Measurements from ENCODE around the gene KRTAP12-1. TPM values are rescaled to one million over a fixed set of nuclear protein-coding genes. Genes with fewer than 3 reads are reported as not detected.
A peak's percentile ranks its signal among the peaks of the same experiment; 100 is the strongest.
"Not testable (repeated sequence)": the region's sequence is repeated elsewhere in the genome, so short reads cannot be mapped to it uniquely, and the experiment has no call there.

Gene KRTAP12-1
- total RNA-seq, 1 donor from 2014 or later, result not detected

DNA sequence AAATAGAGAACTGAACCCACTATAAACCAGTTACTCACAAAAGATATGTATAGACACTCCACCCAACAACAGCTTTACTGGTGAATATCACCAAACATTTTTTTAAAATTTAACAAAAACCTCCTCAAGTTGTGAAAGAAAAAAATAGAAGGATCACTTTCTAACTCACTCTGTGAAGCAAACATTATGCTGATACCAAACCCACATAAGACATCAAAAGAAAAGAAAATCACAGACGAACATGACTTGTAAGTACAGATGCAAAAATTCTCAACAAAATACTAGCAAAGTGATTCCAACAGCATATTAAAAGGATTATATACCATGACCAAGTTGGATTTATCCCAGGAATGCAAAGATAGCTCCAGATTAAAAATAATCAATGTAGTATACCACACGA, 9.7 kb upstream of the KRTAP12-1 start:
- peaks cover 2% of the 10 kb centered on the region for H3K4me1 Mint-ChIP-seq
- H3K36me3 Mint-ChIP-seq, result peaks cover 2% of the 10 kb centered on the region
- TF ChIP-seq, protein P1, sequence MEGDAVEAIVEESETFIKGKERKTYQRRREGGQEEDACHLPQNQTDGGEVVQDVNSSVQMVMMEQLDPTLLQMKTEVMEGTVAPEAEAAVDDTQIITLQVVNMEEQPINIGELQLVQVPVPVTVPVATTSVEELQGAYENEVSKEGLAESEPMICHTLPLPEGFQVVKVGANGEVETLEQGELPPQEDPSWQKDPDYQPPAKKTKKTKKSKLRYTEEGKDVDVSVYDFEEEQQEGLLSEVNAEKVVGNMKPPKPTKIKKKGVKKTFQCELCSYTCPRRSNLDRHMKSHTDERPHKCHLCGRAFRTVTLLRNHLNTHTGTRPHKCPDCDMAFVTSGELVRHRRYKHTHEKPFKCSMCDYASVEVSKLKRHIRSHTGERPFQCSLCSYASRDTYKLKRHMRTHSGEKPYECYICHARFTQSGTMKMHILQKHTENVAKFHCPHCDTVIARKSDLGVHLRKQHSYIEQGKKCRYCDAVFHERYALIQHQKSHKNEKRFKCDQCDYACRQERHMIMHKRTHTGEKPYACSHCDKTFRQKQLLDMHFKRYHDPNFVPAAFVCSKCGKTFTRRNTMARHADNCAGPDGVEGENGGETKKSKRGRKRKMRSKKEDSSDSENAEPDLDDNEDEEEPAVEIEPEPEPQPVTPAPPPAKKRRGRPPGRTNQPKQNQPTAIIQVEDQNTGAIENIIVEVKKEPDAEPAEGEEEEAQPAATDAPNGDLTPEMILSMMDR (IDR thresholded peaks at IDR 0.05; ENCODE audit: unreplicated experiment), result no peak
- H3K9me3 Mint-ChIP-seq, result peaks cover 21% of the 10 kb centered on the region
- H3K4me3 Mint-ChIP-seq, result no peak overlapping the region
- DNase-seq (ENCODE audit: low spot score in 2 of 2, unreplicated experiment in 2 of 2), result no peak
- H3K27me3 Mint-ChIP-seq (ENCODE audit: low read depth), result peaks cover 51% of the 10 kb centered on the region
- H3K27ac Mint-ChIP-seq, result no peak overlapping the region

DNA sequence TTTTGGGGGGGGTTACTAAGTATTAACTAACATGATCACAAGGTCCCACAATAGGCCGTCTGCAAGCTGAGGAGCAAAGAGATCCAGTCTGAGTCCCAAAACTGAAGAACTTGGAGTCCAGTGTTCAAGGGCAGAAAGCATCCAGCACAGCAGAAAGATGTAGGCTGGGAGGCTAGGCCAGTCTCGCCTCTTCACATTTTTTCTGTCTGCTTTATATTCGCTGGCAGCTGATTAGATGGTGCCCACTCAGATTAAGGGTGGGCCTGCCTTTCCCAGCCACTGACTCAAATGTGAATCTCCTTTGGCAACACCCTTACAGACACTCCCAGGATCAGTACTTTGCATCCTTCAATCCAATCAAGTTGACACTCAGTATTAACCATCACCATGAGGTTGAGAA, 7.8 kb upstream of the KRTAP12-1 start:
- peaks cover 21% of the 10 kb centered on the region for H3K9me3 Mint-ChIP-seq
- H3K27ac Mint-ChIP-seq, H3K36me3 Mint-ChIP-seq, H3K4me3 Mint-ChIP-seq, H3K4me1 Mint-ChIP-seq: not testable (repeated sequence)
- peak in 1 of 2 experiments; percentile 13 for DNase-seq (ENCODE audit: low spot score in 2 of 2, unreplicated experiment in 2 of 2)
- peaks cover 49% of the 10 kb centered on the region for H3K27me3 Mint-ChIP-seq (ENCODE audit: low read depth)

DNA sequence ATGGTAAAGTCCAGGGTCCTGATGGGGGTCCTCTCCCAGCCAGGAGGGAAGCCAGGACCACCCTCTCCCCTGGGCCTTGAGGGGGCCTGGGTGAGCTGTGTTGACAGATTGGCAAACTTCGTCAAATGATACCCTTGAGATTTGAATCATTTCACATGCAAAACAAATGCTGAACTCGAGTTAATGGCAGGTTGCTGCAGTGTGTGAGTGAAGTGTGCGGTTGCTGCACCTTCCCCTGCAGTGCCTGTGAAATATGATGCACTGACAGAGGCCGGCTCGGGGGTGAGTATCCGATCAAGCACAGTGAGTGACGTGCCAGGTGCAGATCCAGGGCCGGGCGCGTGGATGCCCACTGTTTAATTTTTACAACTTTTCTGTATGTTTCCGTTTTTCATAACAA, 5.7 kb upstream of the KRTAP12-1 start:
- peaks cover 5% of the 10 kb centered on the region for H3K9me3 Mint-ChIP-seq
- H3K4me3 Mint-ChIP-seq, result no peak overlapping the region
- H3K27me3 Mint-ChIP-seq (ENCODE audit: low read depth), result peaks cover 58% of the 10 kb centered on the region
- H3K36me3 Mint-ChIP-seq, result peaks cover 2% of the 10 kb centered on the region
- TF ChIP-seq, protein P1 (IDR thresholded peaks at IDR 0.05; ENCODE audit: unreplicated experiment), result no peak
- H3K27ac Mint-ChIP-seq, result no peak overlapping the region
- peaks cover 5% of the 10 kb centered on the region for H3K4me1 Mint-ChIP-seq
- DNase-seq (ENCODE audit: low spot score in 2 of 2, unreplicated experiment in 2 of 2), result peak in 1 of 2 experiments; percentile 10

DNA sequence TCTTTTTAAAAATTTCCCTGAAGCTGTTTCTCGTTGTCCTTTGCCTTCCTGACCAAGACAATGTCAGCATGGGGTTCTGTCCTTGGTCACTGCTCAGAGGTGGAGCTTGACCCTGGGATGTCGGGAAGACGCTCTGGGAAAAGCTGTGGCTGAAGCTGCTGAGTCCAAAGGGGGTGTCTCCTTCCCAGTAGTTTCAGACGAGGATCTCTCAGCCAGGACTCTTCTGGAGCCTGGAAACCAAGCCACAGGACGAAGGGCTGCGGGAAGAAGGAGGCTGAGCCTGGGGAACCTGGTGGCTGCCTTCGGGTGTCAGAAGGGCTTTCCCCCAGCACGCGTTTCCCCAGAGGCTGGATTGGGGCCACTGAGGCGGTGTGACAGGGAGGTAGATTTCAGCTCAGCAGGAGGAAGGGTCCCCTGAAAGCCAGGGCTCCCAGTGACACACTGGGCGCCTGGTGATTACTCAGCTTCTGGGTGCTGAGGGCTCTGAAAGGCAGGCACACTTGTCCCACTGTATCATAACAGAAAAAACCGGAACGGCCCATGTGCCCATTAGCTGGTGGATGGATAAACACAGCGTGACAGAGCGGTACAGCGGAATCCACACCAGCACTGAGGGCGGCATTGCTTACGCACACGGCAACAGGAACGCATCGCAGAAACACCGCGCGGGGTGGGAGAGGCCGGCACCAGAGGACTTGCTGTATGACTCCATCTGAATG, 5.0 kb upstream of the KRTAP12-1 start:
- H3K9me3 Mint-ChIP-seq, result no peaks in the 10 kb centered on the region
- H3K4me1 Mint-ChIP-seq, result peaks cover 5% of the 10 kb centered on the region
- H3K27ac Mint-ChIP-seq, result no peak overlapping the region
- TF ChIP-seq, protein P1 (IDR thresholded peaks at IDR 0.05; ENCODE audit: unreplicated experiment), result no peak
- H3K4me3 Mint-ChIP-seq, result no peak overlapping the region
- no peaks in the 10 kb centered on the region for H3K36me3 Mint-ChIP-seq
- DNase-seq (ENCODE audit: low spot score in 2 of 2, unreplicated experiment in 2 of 2), result peak in 1 of 2 experiments; percentile 28
- H3K27me3 Mint-ChIP-seq (ENCODE audit: low read depth), result peaks cover 64% of the 10 kb centered on the region

DNA sequence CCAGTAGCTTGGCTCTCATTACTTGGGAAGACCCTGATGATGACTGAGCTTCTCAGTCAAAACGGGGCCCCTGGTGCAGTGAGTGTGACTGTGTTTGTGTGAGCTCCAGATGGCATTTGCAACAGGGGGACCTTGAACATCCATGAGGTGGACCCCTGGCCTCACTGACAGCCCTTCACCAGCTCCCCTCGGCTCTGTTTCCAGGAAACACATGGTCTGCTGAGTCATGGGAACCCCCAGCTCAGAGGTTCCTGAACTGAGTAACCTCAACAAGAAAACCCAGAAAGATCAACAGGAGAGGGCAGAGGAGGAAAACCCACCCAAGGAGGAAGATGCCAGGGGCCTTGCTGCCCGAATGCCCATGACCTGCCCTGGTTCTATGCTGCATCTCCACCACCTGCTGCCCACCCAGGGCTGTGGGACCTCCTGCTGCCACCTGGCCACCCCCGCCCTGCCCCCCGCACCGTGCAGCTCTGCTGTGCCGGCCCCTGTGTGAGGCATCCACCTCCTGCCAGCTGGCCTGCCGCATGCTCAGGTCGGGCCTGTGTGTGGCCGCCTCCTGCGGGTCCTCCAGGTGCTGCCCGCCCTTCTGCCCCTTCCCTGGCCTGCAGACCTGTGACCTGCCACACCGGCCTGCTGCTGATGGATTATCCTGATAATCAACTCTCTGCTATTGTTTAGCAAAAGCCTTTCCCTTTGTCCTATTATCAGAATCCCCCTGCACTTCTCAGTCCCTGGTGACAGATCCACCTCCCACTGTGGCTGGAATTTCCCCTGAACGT, 4.2 kb upstream of the KRTAP12-1 start:
- no peak overlapping the region for H3K4me3 Mint-ChIP-seq

DNA sequence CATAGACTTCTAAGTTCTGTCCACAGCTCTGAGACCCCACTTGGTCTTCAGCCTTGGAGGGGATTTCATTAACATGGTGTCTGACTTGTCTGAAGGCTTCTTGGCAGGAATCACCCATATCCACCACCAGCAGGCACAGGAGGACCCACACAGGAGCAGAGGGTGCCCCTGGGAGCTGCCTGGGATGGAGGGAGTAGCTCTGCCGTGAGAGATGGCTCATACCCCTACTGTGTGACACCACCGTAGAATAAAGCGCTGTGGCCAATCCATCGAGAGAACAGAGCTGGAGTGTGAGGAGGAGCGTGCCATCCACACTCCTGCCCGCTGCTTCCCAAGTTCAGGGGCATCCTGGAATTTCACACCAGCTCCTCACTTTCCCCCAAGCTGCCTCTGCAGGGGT, 3.1 kb upstream of the KRTAP12-1 start:
- H3K4me1 Mint-ChIP-seq; H3K9me3 Mint-ChIP-seq; H3K36me3 Mint-ChIP-seq; H3K27ac Mint-ChIP-seq; H3K4me3 Mint-ChIP-seq; DNase-seq (ENCODE audit: low spot score in 2 of 2, unreplicated experiment in 2 of 2): not testable (repeated sequence)
- H3K27me3 Mint-ChIP-seq (ENCODE audit: low read depth), result peaks cover 64% of the 10 kb centered on the region

More for the DNA sequence above, 4.2 kb upstream of the KRTAP12-1 start:
- Mint-ChIP-seq H3K9me3 (no peaks in the 10 kb centered on the region), H3K27ac (no peak overlapping the region), H3K36me3 (no peaks in the 10 kb centered on the region), H3K4me1 (peaks cover 5% of the 10 kb centered on the region), H3K27me3 (ENCODE audit: low read depth) (peaks cover 63% of the 10 kb centered on the region)
- TF ChIP-seq, protein P1 (IDR thresholded peaks at IDR 0.05; ENCODE audit: unreplicated experiment), result no peak
- peak in 1 of 2 experiments; percentile 36 for DNase-seq (ENCODE audit: low spot score in 2 of 2, unreplicated experiment in 2 of 2)

Measured in mesothelial cell of epicardium (in vitro differentiated cells).